K562 (cell line): ENCODE results near the gene PRKCE. TPM values are rescaled to one million over a fixed set of nuclear protein-coding genes. Genes with fewer than 3 reads are reported as not detected.

ENCODE experiments used
- ATF3 ChIP-seq, 2 experiments: fragments of 450-650 bp in 1 of 2; sonication (generic) in 1 of 2; formaldehyde crosslinking in 1 of 2; IDR thresholded peaks in 1 of 2; conservative IDR thresholded peaks in 1 of 2; 2 replicates each; pipeline versions ENCODE4 v1.6.1 to v1.8.1; 2016 to 2023; ENCODE audit warnings: mild to moderate bottlenecking in 2 of 2, moderate library complexity in 2 of 2, inconsistent platforms in 1 of 2, missing genetic modification reagents in 1 of 2
- ETV1 ChIP-seq: fragments of 450-650 bp; conservative IDR thresholded peaks from 2 replicates; pipeline ENCODE4 v1.6.1; 2016; ENCODE audit warnings: missing genetic modification characterization, control low read depth, low read depth, missing compliant biosample characterization
- FOS ChIP-seq: IDR thresholded peaks from 3 replicates; pipeline ENCODE4 v1.6.1; 2011; ENCODE audit not compliant: insufficient read length; ENCODE audit errors: extremely low read depth
- L3MBTL2 ChIP-seq: fragments of 450-650 bp; IDR thresholded peaks from 2 replicates; pipeline ENCODE4 v1.6.1; 2016; ENCODE audit warnings: mild to moderate bottlenecking, moderate library complexity
- MED1 ChIP-seq: sonication (generic); formaldehyde crosslinking; IDR thresholded peaks from 2 replicates; pipeline ENCODE4 v1.8.1; 2023; ENCODE audit warnings: missing genetic modification reagents, borderline replicate concordance
- MGA ChIP-seq: fragments of 450-650 bp; IDR thresholded peaks from 2 replicates; pipeline ENCODE4 v1.6.1; 2016; ENCODE audit warnings: mild to moderate bottlenecking, moderate library complexity
- RBBP5 ChIP-seq: fragments of 200-600 bp; sonication (generic); IDR thresholded peaks from 2 replicates; pipeline ENCODE4 v1.6.1; 2012; ENCODE audit warnings: borderline replicate concordance, mild to moderate bottlenecking, low read length, control low read depth, inconsistent platforms; ENCODE audit not compliant: insufficient read depth, poor library complexity, severe bottlenecking
- RBM22 ChIP-seq: fragments of 200-400 bp; formaldehyde crosslinking; IDR thresholded peaks from 2 replicates; pipeline ENCODE4 v1.6.1; 2018; ENCODE audit warnings: low read length, low read depth; ENCODE audit not compliant: poor library complexity, severe bottlenecking
- VEZF1 ChIP-seq: fragments of 200-800 bp; sonication (Bioruptor generic); IDR thresholded peaks from 2 replicates; pipeline ENCODE4 v1.6.1; 2017; ENCODE audit warnings: missing genetic modification characterization, missing compliant biosample characterization
- ZNF217 ChIP-seq: sonication (generic); formaldehyde crosslinking; IDR thresholded peaks from 2 replicates; pipeline ENCODE4 v1.8.0; 2022; ENCODE audit warnings: mild to moderate bottlenecking, missing genetic modification reagents
- ZZZ3 ChIP-seq: fragments of 450-650 bp; IDR thresholded peaks from 2 replicates; pipeline ENCODE4 v1.6.1; 2016; ENCODE audit warnings: antibody characterized with exemption, mild to moderate bottlenecking, moderate library complexity
- polyA plus RNA-seq, 8 experiments: library from polyadenylated mRNA; depleted of rRNA in 4 of 8; stranded (reverse) in 5 of 8; unstranded in 3 of 8; fragments of >200 nt; fragmentation: Nextera tagmentation in 2 of 8; fragmentation: Illumina TruSeq in 1 of 8; extraction: Ambion mirVana in 2 of 8; extraction: Trizol in 1 of 8; gene quantifications; 2 replicates each; pipeline versions ENCODE4 v1.2.1 to v1.2.3, GENCODE V29; 2011 to 2014; ENCODE audit warnings: inconsistent platforms in 1 of 8, missing spikeins in 1 of 8
- total RNA-seq, 7 experiments: library from RNA; depleted of rRNA in 6 of 7; stranded (reverse); fragments of >200 nt in 6 of 7; fragmentation: Illumina TruSeq in 2 of 7; extraction: Trizol in 2 of 7; gene quantifications; 2 replicates each; pipeline versions ENCODE4 v1.2.1 to v1.2.3, GENCODE V29; 2011 to 2021; ENCODE audit warnings: low replicate concordance in 1 of 7

PRKCE gene
- total and polyA plus RNA-seq, 9 of the 15 experiments (the other 6 are each of a cell fraction or from before 2014, with no cell fraction given): 0.06 to 1.0 (median 0.22) TPM; not detected in 1

- TF ChIP-seq MGA (peak; percentile 34; the same call in 1 of the 2 replicates), ZZZ3 (no peak), ZNF217 (CRISPR knock-in tag) (no peak), MED1 (CRISPR knock-in tag) (no peak), VEZF1 (CRISPR knock-in tag) (0 out of 2 replicates have a peak, but pooled peaks have one; percentile 6), ATF3 (IDR thresholded peaks at IDR 0.05) (peak; percentile 84), ATF3 (CRISPR knock-in tag; conservative IDR thresholded peaks at IDR 0.05) (no peak), ETV1 (tag) (0 out of 2 replicates have a peak, but pooled peaks have one; percentile 29), L3MBTL2 (peak; percentile 62), RBBP5 (no peak), FOS (no peak), RBM22 (no peak)
Measured at GRCh38 chr2:46067501-46068305, 416.2 kb downstream of the PRKCE start (continued).
